Astrocyte of the cerebellum (primary cell): Measurements from ENCODE around the gene PIK3C2B.
A peak's percentile ranks its signal among the peaks of the same experiment; 100 is the strongest.

Source experiments
- DNase-seq: peaks from one replicate; pipeline ENCODE4 v3.0.0-alpha.2; 2011; ENCODE audit warnings: low read depth
- H3K4me3 ChIP-seq: 2 replicates; pipeline ENCODE4 v1.5.1; 2011; ENCODE audit warnings: mild to moderate bottlenecking, low read depth, low read length, moderate library complexity
- in situ Hi-C: cut with HindIII; loops from 2 replicates; pipeline ENCODE4 v1.10.0; 2017; ENCODE audit warnings: low sequenced_read_pairs
- TF ChIP-seq, protein P1 (sequence below): IDR thresholded peaks from 2 replicates; pipeline ENCODE4 v1.5.1; 2012; ENCODE audit warnings: low read length, low read depth, moderate library complexity, mild to moderate bottlenecking; ENCODE audit errors: missing control alignments

Gene PIK3C2B

DNA sequence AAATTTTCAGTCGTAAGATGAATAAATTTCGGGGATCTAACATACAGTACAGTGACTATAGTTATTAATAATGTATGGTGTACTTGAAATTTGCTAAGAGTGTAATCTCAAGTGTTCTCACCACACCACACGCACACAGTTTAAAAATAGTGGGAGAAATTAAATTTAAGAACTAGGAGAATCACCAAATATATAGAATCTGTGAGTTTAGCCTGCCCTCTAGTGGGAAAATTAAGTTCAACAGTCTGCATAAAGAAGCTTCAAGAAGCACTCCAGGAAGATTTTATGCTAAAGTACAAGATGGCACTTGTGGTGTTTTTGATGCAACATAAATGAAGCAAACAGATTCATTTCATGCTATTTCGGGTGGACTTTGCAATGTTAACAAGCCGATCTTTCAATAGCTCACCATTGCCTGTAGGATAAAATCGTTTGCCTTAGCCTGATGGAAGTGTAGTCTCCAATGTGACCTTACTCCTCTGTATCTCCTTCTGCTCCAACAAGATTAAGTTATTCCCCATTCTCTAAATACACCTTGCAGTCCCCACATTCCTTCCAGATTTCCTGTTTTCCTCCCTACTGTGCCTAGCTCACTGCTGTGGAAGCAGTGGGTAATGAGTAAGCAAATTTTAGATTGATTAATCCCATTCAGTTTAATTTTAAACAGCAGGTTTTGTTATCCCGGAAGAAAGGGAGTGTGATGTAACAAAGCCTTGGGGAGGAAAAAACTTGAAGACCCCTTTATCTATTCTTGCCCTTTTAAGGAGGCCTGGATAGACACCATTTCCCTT lies 8.7 kb upstream of the PIK3C2B start:
- TF ChIP-seq, protein P1, sequence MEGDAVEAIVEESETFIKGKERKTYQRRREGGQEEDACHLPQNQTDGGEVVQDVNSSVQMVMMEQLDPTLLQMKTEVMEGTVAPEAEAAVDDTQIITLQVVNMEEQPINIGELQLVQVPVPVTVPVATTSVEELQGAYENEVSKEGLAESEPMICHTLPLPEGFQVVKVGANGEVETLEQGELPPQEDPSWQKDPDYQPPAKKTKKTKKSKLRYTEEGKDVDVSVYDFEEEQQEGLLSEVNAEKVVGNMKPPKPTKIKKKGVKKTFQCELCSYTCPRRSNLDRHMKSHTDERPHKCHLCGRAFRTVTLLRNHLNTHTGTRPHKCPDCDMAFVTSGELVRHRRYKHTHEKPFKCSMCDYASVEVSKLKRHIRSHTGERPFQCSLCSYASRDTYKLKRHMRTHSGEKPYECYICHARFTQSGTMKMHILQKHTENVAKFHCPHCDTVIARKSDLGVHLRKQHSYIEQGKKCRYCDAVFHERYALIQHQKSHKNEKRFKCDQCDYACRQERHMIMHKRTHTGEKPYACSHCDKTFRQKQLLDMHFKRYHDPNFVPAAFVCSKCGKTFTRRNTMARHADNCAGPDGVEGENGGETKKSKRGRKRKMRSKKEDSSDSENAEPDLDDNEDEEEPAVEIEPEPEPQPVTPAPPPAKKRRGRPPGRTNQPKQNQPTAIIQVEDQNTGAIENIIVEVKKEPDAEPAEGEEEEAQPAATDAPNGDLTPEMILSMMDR: peak; percentile 43
- in situ Hi-C loops: no loop called here
- H3K4me3 ChIP-seq: no peak overlapping the region
- peak; percentile 72 for DNase-seq

DNA sequence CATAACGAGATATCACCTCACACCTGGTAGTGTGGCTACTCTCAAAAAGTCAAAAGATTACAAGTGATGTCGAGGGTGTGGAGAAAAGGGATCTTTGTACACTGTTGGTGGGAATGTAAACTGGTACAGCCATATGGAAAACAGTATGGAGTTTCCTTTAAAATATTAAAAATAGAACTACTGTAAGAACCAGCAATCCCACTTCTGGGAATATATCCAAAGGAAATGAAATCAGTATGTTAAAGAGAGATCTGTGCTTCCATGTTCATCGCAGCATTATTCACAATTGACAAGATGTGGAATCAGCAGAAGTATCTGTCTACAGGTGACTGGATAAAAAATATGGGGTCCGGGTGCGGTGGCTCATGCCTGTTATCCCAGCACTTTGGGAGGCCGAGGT lies 7.6 kb upstream of the PIK3C2B start:
- no peak for DNase-seq
- H3K4me3 ChIP-seq: no peak overlapping the region
- in situ Hi-C loops: no loop called here
- TF ChIP-seq, protein P1: no peak

DNA sequence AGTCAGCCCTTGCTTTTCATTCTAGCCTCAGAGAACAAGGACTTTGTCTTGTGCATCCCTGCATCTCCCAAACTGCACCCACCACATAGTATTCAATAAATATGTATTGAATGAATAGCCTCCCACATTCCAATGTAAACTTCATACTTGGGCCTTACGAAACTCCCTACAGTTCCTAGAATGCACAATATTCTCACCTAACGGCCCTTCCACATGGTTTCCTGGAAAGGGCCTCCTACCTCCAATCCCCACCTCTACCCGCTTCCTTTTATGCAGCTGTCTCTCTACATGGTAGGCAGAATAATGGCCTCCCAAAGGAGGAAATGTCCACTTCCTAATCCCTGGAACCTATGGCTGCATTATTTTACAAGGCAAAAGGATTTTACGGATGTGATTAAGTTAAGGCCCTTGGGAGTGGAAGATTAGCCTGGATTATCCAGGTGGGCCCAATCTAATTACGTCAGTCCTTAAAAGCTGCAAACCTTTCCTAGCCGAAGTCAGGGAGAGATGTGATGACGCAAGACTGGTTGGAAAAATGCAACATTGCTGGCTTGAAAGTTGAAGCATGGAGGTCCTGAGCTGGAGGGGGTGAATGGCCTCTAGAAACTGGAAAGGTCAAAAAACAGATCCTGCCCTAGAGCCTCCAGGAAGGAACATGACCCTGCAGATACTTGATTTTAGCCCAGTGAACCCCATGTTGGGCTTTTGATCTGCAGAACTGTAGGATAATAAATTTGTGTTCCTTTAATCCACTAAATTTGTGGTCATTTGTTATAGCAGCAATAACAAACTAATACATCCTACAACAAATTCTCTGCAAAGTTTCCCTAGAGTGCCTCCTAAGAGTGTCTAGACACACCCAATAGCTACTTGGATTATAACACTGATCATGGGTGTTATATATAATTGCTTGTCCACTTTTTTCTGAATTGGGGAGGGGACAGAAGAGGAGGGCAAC lies 5.2 kb upstream of the PIK3C2B start:
- TF ChIP-seq, protein P1: no peak
- in situ Hi-C loops: no loop called here
- H3K4me3 ChIP-seq: no peak overlapping the region
- no peak for DNase-seq

DNA sequence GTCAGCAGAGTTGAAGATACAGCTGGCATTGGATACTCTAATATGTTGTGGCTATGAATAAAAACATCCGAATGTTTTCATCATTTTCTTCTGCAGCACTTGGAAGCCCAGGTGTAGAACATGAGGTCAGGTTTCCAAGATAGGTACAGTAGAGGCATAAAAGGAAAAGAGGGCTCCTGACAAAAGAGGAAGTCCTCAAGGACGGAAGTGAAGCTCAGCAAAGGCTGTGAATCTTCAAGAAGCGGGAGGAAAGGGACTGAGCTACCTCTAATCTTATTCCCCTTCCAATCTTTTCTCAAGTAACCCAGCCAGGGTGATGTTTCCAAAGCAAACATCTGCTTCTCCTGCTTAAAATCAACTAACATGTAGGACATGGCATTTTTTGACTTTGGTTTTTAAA lies 4.4 kb upstream of the PIK3C2B start:
- TF ChIP-seq, protein P1: no peak

DNA sequence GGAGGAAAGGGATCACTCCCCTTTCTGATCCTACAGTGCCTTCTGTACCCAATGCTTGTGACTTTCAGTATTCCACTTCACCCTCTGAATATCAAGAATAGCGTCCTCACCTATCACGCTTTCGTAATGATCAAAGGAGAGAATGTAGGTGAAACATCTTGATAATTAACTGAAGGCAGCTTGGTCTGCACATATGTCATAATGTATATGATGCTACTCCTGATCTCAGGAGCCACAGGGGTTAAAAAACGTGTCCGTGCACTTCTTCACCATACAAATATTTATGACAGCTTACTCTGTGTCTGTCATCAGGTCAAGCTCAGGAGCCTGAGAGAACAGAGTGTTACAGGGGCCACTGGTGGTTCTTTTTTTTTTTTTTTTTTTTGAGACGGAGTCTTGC lies 1.2 kb upstream of the PIK3C2B start:
- no peak overlapping the region for H3K4me3 ChIP-seq
- TF ChIP-seq, protein P1: no peak
- DNase-seq: no peak
- in situ Hi-C loops: no loop called here

More for the DNA sequence above, 4.4 kb upstream of the PIK3C2B start:
- H3K4me3 ChIP-seq: no peak overlapping the region
- in situ Hi-C loops: no loop called here
- no peak for DNase-seq

DNA sequence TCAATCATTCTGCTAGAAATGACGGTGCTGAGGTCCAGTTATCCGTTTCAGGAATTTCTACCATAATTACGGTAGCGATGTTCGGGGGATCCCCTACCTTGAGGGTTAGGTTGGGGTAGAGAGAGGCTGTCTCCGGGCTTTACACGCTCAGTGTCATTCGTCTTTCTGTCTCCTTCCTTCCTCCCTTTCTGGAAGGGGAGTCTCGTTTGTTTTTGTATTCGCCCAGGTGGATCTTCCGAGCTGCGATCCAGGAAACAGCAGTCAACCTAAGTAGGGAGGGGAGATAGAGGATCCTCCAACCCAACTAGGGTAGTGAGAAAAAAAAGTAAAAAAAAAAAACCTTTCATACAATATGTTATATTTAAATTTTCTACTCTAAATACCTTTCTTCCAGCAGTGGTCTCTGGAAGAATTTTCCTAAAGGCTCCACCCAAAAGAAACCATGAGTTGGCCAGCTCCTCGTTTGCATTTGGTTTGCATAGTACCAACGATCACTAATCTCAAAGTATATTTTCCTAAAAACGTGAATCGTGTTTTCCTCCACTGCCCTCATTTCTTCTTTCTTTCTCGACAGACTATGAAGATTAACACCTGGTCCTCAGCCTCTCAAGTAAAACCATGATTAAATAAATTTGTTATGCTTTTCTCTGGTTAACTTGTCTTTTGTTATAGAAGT lies 611 bp upstream of the PIK3C2B start:
- peak overlapping the region; percentile 60 for H3K4me3 ChIP-seq
- TF ChIP-seq, protein P1: no peak
- in situ Hi-C loops: no loop called here
- no peak for DNase-seq
